HG02610 (cell line): ENCODE measurements around the gene ERI3.

Source experiments
- ATAC-seq: cut with Tn5 transposase; IDR thresholded peaks from one replicate; pipeline ENCODE4 v1.9.1; 2021; ENCODE audit warnings: mild to moderate bottlenecking, moderate library complexity; ENCODE audit not compliant: unreplicated experiment

The ERI3 gene

DNA sequence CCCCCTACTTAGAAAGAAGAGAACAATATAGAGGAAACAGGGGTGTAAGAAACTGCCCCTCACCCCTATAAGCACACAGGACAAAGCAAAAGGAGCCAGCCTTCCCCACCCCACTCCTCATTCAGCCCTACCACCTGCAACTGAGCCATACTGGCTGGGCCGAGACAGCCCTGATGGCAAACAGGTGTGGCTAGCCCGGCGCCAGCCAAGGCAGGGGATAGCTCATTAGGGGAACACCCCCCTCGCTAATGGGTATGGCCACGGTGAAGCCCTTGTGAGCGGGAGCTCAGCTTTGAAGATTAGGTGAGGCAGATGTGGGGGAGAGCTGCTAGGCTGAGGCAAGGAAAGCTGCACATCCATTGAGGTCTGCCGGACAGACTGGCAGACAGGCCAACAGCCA lies 65.5 kb downstream of the ERI3 start:
- no peak for ATAC-seq

GRCh38 chr1:44288883-44289282 lies 66.2 kb downstream of the ERI3 start:
- ATAC-seq, result no peak

GRCh38 chr1:44284184-44284583 lies 70.9 kb downstream of the ERI3 start:
- ATAC-seq, result no peak

DNA sequence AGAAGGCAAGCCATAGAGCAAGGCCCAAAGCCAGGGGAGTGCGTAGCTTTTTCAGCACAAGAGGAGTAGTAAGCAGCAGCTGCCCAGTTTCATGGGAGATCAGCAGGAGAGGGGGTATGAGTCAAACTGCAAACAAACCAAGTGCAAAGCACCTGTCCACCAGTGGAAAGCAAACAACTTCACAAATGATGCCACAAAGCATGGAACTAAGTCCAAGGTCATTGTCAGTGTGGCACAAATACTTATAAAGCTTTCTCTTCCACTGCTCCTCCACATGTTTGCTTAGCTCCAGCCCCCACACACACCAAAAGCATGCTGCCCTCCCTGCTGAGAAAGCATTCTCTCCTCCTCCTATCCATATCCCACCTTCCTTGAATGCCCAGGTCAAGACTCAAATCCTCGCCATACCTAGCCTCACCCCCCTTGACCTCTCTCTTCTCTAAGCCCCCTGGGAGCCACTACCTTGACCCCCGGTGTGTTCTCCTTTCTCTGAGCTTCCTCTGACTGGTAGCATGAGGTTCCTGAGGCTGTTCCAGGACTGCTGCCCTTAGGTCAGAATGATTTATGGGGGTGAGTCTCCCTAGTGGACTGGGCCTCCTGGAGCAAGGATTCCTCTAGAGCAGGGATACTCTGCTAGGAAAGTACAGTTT lies 71.4 kb downstream of the ERI3 start:
- ATAC-seq, result no peak

GRCh38 chr1:44282704-44283426 lies 72.2 kb downstream of the ERI3 start:
- no peak for ATAC-seq

- no peak for ATAC-seq
Measured at GRCh38 chr1:44281962-44282703, 72.9 kb downstream of the ERI3 start.

- ATAC-seq, result no peak
Measured at GRCh38 chr1:44276901-44277300, 78.2 kb downstream of the ERI3 start.

- no peak for ATAC-seq
Measured at GRCh38 chr1:44275991-44276405, 79.1 kb downstream of the ERI3 start.

DNA sequence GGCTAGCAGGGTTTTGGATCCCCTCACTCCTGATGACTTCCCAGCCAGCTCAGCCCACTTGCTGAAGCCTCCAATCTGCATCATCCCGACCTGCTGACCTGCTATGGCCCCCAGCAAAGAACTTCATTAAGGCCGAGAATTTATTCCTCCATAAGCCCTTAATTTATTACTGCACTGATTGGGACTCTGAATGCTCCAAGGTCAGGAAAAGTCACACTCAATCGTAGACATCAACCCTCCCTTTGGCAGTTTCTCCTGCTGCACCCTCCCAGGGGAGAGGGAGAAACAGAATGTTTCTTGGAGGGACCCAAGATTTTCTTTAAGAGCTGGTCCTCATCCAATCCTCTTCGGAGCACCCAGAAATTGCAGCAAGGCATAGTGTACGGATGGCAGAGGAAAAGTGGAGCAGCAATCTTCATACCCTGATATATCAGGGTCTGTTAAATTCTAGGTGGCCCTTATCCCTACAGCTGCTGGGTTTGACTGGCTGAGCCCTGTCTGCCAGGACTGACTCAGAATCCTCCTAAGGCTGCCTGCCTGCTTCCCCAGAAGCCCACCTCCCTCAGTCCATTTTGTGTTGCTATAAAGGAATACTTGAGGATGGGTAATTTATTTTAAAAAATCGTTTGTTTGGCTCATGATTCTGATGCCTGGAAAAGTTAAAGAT lies 79.6 kb downstream of the ERI3 start:
- ATAC-seq, result no peak

- ATAC-seq, result no peak
Measured at GRCh38 chr1:44273560-44274350, 81.3 kb downstream of the ERI3 start.

- ATAC-seq, result no peak
Measured at GRCh38 chr1:44272992-44273391, 82.1 kb downstream of the ERI3 start.

- no peak for ATAC-seq
Measured at GRCh38 chr1:44271646-44272045, 83.4 kb downstream of the ERI3 start.

DNA sequence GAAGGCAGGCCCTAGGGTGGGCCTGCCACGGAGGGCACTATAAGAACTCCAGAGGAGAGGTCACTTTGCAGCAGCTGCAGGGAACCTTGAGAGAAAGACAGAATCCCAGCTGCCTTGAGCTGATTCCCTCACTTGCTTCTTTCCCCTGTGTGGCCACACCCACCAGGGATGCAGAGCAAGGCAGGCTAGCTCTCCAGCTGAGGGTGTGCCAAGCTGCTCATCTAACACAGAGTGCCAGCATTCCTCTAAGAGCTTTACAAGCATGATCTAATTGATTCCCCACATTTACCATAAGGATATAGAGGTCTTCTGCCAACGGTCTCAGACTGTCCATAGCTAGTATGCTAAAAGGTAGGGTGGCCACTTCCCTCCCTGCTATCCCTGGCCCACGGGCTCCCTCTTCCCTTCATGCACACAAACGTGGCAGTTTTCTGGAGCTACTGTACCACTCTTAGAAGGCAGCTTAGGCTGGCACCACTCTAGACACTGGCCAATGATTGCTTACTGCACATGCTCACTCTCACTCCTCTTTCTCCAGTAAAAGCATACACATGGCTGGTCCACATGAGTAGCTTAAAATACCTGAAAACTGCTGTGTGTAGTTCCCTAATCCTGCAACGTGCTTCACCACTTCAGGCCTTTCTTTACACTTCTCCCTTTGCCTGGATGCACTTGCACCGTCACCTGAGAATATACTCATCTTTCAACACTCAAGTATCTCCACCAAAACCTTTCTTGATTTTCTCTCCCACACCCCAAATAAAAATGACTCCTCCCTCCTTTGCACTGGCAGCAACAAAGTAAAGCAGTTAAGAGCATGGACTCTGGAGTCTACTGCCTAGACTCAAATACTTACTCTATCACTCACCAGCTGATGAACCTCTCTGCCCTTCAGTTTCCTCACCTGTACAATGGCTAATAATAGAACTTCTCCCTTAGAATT lies 84.1 kb downstream of the ERI3 start:
- ATAC-seq, result no peak

- ATAC-seq, result no peak
Measured at GRCh38 chr1:44268054-44268453, 87.0 kb downstream of the ERI3 start.

DNA sequence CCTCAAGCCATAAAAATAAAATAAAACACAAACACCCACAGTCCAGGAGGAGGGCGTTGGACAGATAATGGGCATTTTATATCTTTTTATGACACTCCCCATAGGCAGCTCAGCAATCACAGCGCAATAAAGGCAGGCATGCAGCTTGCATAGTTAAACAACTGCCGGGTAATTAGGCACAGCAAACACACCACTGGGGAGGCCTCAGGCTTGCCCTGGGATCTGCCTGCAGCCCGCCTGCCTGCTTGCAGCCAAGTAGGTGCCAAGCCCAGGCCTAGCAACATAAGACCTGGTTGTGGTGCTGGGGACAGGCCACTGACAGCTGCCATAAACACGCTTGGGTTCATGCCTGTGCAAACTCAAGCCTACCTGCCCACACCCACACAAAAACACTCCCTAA lies 87.6 kb downstream of the ERI3 start:
- ATAC-seq, result no peak

- ATAC-seq, result no peak
Measured at GRCh38 chr1:44266400-44267344, 88.4 kb downstream of the ERI3 start.

- no peak for ATAC-seq
Measured at GRCh38 chr1:44265656-44266358, 89.2 kb downstream of the ERI3 start.

DNA sequence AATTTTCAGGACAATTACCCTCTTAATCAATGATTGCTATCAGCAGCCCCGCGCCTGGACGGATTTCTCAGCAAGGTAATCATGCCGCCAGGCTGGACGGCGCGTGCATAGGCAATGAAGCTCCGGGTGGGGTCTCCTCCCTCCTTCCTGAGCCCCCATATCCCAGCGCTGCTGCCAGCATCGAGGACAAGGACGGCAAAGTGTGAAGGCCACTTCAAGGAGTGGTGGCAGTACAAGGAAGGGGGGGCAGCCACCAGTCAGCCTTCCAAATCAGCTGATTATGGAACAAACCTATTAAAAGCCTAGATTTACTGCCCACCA lies 90.6 kb downstream of the ERI3 start:
- ATAC-seq, result no peak
